Stimulated activated naive CD8-positive, alpha-beta T cell treated with anti-CD3 and anti-CD28 coated beads, Interleukin-15, Interleukin-2, amounts not matched to agents 100 ng/mL and 50 ng/mL, for 24 hours (primary cell): ENCODE results near the gene AGAP1.

Source experiments
- H3K27ac Mint-ChIP-seq: one replicate; pipeline ENCODE4 v1.8.0; 2021; ENCODE audit warnings: mild to moderate bottlenecking, mixed read lengths
- H3K27me3 Mint-ChIP-seq: one replicate; pipeline ENCODE4 v1.8.0; 2021; ENCODE audit warnings: mixed read lengths
- H3K36me3 Mint-ChIP-seq: one replicate; pipeline ENCODE4 v1.8.0; 2021; ENCODE audit warnings: low read depth, mixed read lengths
- H3K4me1 Mint-ChIP-seq: one replicate; pipeline ENCODE4 v1.8.0; 2021; ENCODE audit warnings: low read depth, mixed read lengths
- H3K4me3 Mint-ChIP-seq: one replicate; pipeline ENCODE4 v1.8.0; 2021; ENCODE audit warnings: mild to moderate bottlenecking, mixed read lengths
- H3K9me3 Mint-ChIP-seq: one replicate; pipeline ENCODE4 v1.8.0; 2021; ENCODE audit warnings: mixed read lengths

AGAP1 gene

DNA sequence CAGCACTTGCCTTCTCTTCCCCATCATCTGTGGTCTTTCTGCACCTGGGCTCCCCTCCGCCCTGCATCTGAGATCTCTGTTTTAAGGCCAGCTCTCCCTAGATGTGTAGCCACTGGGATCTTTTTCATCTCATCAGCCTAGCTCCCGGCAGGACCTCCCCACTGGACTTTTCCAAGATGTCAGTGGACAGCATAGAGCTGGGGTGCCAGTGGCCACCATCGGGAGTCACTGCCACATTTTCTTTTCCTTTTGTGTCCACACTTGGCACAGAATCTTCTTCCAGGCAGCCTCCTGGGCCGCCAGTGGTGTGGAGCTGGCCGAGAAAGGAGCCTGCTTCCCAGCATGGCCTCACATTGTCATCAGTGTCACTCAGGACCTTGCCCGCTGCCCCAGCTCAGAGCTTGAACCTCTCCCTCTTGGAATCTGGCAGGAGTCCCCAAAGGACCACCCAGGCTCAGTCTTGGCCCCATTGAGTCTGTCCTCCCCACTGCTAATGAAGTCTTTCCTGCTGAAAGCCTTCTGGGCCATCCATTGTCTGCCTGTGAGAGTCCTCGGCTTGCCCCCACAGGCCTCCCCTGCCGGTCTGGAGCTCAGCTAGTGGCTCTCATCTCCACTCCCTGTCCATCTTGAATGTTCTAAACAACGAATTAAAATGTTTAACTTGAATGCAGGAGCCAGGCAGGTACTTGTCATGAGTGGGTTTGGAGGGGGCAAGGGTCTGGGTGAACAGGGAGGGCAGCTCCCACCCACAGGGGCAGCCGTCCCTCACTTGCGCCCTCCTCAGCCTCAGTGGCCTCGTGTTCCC lies 349.9 kb downstream of the AGAP1 start:
- Mint-ChIP-seq H3K4me1 (no peaks in the 10 kb centered on the region), H3K27me3 (no peaks in the 10 kb centered on the region), H3K36me3 (no peaks in the 10 kb centered on the region), H3K27ac (no peak overlapping the region), H3K4me3 (no peak overlapping the region), H3K9me3 (no peaks in the 10 kb centered on the region)

DNA sequence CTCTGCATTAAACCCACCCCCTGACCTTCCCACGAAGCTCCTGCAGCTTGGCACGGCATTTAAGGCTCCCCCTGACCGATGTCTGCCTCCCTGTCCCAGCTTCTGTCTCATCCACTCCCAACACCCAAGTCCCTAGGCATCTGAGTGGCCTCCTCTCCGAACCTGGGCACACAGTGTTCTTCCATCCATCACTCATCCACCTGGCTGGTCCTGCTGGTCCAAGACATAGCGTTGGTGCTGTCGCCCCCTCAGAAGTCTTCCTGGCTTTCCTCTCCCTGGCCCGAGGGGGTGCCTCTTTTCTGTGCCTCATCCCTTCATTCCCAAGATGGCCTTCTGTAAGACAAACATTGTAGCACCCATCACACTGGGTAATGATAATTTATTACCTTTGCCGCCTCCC lies 350.7 kb downstream of the AGAP1 start:
- Mint-ChIP-seq H3K27me3 (no peaks in the 10 kb centered on the region), H3K9me3 (no peaks in the 10 kb centered on the region), H3K4me3 (no peak overlapping the region), H3K4me1 (no peaks in the 10 kb centered on the region), H3K27ac (no peak overlapping the region), H3K36me3 (no peaks in the 10 kb centered on the region)

DNA sequence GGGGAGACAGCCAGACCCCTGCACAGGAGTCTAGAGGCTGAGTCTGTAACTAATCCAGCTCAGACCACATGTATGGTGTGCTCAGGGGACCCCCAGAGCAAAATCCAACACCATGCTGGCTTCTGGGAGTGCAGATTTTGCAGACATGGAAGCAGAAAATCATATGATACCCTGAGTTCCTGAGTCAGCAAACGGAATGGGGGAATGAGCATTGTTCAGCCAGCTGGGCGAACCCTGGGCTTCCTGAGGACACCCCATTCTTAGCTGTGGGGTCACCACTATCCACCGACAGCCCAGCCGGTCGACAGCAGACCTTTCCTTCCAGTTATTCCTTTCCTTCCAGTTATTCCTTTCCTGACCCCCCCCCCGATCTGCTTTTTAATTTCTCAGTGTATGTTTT lies 351.4 kb downstream of the AGAP1 start:
- H3K4me1 Mint-ChIP-seq = no peaks in the 10 kb centered on the region
- H3K36me3 Mint-ChIP-seq = no peaks in the 10 kb centered on the region
- H3K27me3 Mint-ChIP-seq = no peaks in the 10 kb centered on the region
- H3K4me3 Mint-ChIP-seq = no peak overlapping the region
- no peaks in the 10 kb centered on the region for H3K9me3 Mint-ChIP-seq
- H3K27ac Mint-ChIP-seq = no peak overlapping the region

DNA sequence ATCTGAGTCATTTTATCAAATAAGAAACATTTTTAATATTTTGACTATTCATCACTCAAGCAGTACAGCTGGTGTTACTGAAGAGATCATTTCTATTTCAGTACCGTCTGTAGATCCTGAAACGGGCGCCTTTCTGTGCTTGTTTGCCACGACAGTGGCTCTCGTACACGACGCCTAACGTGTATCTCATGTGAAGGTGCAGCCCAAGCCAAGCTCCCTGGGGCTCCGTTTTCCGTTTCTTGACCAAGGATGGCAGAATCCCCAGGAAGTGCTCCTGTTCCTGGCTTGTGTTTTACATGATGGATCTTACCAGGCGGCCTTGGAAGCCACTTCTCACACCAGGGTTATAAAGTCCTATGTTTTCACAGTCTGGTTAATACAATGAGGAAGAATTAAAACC lies 353.7 kb downstream of the AGAP1 start:
- Mint-ChIP-seq H3K9me3 (no peaks in the 10 kb centered on the region), H3K27ac (no peak overlapping the region), H3K27me3 (no peaks in the 10 kb centered on the region), H3K36me3 (no peaks in the 10 kb centered on the region), H3K4me1 (no peaks in the 10 kb centered on the region), H3K4me3 (no peak overlapping the region)

DNA sequence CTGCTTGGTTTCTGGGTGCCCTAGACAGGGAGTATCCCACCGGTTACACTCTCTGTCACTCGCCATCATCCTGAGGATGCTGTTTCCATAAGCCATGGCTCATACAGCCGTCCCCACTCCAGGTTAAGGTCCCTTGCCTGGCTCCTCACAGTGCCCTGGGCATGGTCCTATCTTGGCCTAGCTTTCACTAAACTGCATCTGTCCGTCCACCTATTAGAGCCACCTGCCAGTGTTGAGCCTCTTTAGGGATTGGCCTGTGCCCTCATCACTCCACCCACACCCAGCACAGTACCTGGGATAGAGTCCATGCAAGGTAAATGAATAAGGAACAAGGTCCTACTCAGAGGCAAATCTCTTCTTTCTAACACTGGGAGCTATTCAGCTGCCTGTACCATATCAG lies 354.2 kb downstream of the AGAP1 start:
- Mint-ChIP-seq H3K27ac (no peak overlapping the region), H3K27me3 (no peaks in the 10 kb centered on the region), H3K36me3 (no peaks in the 10 kb centered on the region), H3K9me3 (no peaks in the 10 kb centered on the region), H3K4me1 (no peaks in the 10 kb centered on the region), H3K4me3 (no peak overlapping the region)

DNA sequence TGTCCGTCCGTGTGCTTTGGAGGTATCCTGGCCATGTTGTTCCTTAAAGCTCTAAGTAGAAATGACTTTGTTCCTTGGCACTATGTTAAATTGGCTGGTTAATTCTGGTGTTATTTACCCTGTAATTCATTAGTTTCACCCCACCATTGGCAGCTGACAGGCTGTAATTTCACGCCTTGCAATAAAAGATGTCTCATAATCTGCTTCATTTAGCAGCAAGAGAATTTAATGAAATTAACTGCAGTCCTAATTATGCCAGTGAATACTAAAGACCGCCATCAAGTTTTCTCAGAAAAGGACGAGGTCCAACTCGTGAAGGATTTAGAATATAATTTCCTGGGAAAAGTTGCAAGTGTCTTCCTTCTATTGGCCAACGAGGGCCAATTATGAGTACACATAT lies 355.1 kb downstream of the AGAP1 start:
- Mint-ChIP-seq H3K4me1 (no peaks in the 10 kb centered on the region), H3K9me3 (no peaks in the 10 kb centered on the region), H3K4me3 (no peak overlapping the region), H3K27ac (no peak overlapping the region), H3K36me3 (no peaks in the 10 kb centered on the region), H3K27me3 (no peaks in the 10 kb centered on the region)

DNA sequence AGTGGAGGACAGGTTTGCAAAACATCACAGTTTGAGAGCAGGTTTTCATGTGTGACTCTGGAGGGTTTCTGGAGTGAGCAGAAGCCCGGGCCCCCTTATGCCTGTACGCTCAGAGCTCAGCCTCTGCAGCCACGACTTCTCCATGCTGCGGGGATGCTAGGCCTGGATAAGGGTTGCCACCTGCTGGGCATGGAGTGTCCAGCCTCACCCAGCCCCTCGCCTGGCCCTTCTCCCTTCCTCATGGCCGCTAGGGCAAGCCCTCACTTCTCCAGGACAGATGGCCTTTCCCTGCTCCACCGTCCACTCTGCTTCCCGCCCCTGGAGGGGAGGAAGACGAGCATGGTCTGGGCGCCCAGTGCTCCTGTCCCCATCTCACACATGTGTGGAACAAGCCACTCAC lies 355.6 kb downstream of the AGAP1 start:
- Mint-ChIP-seq H3K4me1 (no peaks in the 10 kb centered on the region), H3K36me3 (no peaks in the 10 kb centered on the region)

DNA sequence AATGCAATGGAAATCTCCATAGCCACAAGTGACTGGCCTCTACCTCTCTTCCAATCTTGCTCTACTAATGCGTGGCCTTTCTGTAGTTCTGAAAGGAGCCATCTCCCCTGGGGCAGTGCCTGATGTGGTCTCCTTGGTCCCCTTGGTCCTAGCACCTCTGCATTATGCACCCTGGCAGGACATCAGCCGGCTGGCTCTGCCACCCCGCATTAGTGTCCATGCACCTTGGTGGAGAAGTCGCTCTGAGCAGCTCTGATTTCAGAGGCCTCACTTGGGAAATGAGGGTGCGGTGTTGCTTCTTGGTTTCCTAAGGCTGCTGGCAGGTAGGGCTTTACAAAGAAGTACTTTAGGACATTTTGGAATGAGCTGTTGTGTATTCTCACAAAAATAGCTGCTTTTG lies 356.4 kb downstream of the AGAP1 start:
- H3K27me3 Mint-ChIP-seq = no peaks in the 10 kb centered on the region
- H3K9me3 Mint-ChIP-seq = no peaks in the 10 kb centered on the region
- no peak overlapping the region for H3K27ac Mint-ChIP-seq
- no peaks in the 10 kb centered on the region for H3K4me1 Mint-ChIP-seq
- no peak overlapping the region for H3K4me3 Mint-ChIP-seq
- no peaks in the 10 kb centered on the region for H3K36me3 Mint-ChIP-seq

More for the DNA sequence above, 355.6 kb downstream of the AGAP1 start:
- no peaks in the 10 kb centered on the region for H3K27me3 Mint-ChIP-seq
- H3K4me3 Mint-ChIP-seq = no peak overlapping the region
- no peak overlapping the region for H3K27ac Mint-ChIP-seq
- no peaks in the 10 kb centered on the region for H3K9me3 Mint-ChIP-seq

DNA sequence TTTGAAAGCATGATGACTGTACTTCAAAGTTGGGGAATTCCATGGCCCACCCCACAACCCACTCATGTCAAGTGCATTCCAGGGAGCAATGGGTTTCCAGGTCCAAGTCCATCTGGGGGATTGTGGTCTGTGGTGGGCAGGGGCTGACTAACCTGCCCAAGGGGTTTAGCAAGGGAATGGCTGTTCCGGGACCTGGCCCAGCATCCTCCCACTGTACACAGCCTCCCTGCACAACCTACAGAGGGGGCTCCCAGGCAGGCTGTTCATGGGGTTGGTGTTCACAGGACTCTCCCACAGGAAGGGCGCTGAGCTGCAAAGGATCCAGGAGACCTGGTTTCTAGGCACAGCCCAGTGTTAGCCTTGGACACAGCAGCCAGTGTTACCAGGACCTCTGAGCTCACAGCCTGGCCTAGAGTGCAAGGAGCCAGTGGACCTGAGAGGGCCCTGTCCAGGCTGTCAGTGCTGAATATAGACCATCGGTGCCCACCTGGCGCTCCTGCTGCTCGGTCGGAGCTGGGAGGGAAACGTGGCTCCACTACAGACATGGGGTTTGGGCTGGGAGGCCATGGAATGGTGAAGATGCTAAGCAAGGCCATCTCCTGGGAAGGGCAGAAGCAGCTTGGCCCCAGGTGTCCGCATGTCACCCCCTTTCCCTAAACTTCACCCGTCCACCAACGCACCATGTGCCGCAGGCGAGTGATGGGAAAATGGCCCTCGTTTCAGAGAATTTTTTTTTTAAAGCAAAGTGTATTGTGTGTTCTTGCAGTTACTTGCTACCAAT lies 357.1 kb downstream of the AGAP1 start:
- Mint-ChIP-seq H3K27me3 (no peaks in the 10 kb centered on the region), H3K4me3 (no peak overlapping the region), H3K27ac (no peak overlapping the region), H3K9me3 (no peaks in the 10 kb centered on the region), H3K4me1 (no peaks in the 10 kb centered on the region), H3K36me3 (no peaks in the 10 kb centered on the region)

DNA sequence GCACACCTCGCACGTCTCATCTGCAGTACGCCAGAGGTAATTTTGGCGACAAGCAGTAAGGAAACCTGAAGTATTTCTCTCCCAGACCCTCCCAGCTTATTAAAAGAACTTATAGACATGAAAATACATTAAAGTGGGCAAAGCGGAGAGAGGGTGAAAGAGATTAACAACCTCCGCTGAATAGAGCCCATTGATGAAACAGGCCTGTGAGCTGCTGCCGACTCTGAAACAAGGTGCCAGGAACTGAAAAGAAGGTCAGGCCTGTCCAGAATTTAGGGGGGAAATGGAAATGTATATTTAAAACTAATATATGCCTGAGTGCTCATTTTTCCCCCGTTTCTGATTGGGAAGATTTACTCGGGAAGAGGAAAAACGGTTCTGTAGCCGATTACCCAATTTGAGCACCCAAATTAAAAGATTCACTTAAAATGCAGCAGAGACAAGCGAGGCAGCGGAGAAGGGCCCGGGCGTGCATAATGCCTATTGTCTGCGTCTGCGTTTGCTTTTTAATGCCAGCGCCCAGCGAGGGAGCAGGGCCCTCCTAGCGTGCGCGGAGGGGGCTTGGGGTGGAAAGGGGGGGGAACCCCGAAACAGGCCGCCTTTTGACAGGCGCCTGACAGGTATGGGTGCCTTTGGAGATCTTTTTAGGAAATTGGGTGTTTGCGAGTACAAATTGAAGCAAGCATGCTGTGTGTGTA lies 358.1 kb downstream of the AGAP1 start:
- no peak overlapping the region for H3K27ac Mint-ChIP-seq
- H3K27me3 Mint-ChIP-seq = no peaks in the 10 kb centered on the region
- no peaks in the 10 kb centered on the region for H3K36me3 Mint-ChIP-seq
- no peaks in the 10 kb centered on the region for H3K4me1 Mint-ChIP-seq
- no peaks in the 10 kb centered on the region for H3K9me3 Mint-ChIP-seq
- H3K4me3 Mint-ChIP-seq = no peak overlapping the region

DNA sequence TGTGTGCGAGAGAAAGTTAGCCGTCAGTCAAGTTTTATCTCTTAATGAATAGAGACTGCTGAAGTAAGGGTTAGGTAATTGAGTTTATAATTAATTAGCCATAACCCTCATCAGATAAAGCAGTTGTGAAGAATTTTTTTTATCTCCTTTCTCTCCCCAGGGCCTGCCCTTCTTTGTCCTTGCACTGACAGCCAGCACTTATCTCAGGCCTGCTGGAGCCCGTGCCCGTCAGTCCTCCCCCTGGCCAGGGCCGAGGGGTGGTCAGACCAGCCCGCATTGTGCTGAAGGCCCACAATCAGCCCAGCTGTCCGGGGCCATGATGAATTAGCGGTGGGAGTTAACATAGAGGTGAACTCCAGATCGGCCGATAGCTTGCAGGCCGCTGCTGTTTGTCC lies 358.7 kb downstream of the AGAP1 start:
- Mint-ChIP-seq H3K27me3 (no peaks in the 10 kb centered on the region), H3K4me1 (no peaks in the 10 kb centered on the region), H3K4me3 (no peak overlapping the region), H3K27ac (no peak overlapping the region), H3K36me3 (no peaks in the 10 kb centered on the region), H3K9me3 (no peaks in the 10 kb centered on the region)

DNA sequence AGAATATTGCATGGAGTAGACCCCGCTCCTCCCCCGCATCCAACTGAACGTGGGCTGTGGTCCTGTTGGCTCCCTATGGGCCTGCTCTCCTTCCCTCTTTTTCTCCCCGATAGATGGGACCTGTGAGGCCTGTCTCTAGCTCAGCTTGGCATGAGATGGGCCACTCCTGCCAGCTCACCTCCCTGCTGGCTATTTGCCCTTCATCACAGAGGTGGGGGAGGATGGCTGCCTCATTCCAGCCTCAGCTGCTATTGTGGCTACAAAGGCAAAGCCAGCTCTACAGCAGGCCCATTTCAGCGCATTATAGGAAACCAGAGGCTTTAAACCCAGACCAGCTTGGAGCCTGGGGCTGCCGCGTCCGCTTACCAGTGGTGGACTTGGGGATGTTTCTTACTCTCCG lies 360.4 kb downstream of the AGAP1 start:
- Mint-ChIP-seq H3K27me3 (no peaks in the 10 kb centered on the region), H3K9me3 (no peaks in the 10 kb centered on the region), H3K27ac (no peak overlapping the region)

DNA sequence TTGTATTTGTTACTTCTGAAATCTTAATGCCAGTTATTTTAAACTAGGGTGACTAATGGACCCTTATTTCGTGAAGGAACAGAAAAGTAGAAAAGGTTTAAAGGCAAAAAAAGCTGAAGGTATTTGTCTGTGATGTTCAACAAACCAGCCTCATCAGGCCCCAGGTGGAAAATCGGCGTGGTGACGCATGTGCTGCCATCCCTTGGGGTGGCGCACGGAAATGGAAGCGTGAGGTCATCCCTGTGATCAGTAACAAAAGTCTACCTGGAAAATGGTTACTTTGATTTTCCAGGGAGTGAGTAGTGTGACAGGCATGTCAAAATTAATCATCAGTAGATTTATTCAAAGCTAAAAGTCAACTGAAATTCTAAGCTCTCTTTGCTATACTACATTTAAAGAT lies 361.2 kb downstream of the AGAP1 start:
- Mint-ChIP-seq H3K27me3 (peaks cover 3% of the 10 kb centered on the region), H3K27ac (no peak overlapping the region), H3K4me3 (no peak overlapping the region), H3K9me3 (no peaks in the 10 kb centered on the region), H3K4me1 (no peaks in the 10 kb centered on the region), H3K36me3 (no peaks in the 10 kb centered on the region)

More for the DNA sequence above, 360.4 kb downstream of the AGAP1 start:
- Mint-ChIP-seq H3K4me1 (no peaks in the 10 kb centered on the region), H3K36me3 (no peaks in the 10 kb centered on the region), H3K4me3 (no peak overlapping the region)

DNA sequence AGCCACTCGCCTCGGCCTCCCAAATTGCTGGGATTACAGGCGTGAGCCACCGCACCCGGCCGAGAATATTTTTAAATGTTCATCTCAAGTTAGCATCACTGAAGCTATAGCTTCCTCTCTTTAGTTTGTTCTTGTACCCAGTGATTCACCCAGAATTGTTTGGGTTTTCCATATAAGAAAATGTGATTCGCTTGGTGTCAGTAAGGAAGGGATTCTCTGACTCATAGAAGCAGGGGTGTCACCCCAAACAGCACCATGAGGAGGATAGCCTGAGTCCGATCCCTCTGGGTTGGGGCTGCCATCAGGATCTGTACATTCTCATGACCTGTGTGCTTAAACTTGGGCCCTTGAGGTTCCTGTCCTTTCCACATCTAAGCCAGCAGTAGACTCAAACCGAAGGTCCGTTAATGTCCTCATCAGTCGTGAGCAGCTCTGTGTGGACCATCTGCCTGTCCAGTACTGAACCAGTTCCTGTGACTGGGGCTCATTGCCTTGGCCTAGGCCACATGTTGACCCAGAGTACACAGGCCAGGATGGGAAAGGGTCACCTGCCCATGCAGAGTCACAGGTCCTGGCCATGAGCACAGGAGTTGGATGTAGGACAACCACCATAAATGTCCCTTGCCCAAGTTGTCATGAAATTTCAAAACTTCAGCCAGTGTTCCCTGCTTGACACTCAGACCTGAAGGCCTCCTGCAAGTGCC lies 362.5 kb downstream of the AGAP1 start:
- H3K4me3 Mint-ChIP-seq = no peak overlapping the region
- H3K36me3 Mint-ChIP-seq = no peaks in the 10 kb centered on the region
- H3K27me3 Mint-ChIP-seq = peaks cover 12% of the 10 kb centered on the region
- no peaks in the 10 kb centered on the region for H3K4me1 Mint-ChIP-seq
- H3K9me3 Mint-ChIP-seq = no peaks in the 10 kb centered on the region
- H3K27ac Mint-ChIP-seq = no peak overlapping the region

DNA sequence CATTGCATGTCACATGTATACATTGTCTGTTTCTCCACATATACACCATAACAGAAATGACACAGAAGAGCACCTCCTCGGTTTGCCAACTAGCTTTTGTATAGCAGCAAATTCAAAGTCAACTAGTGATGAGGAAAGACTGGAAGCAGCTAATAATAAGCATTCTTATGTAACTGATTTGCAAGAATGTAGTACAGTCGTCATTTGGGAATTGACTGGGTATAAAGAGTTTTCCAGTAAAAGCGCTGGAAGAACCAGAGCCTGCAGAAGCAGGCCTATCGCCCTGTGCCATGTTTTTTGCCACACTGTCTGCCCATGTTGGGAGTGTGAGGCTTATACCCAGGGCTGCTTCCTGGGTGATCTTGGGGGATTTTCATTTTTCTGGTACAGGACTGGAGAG lies 363.8 kb downstream of the AGAP1 start:
- peaks cover 12% of the 10 kb centered on the region for H3K27me3 Mint-ChIP-seq
- no peaks in the 10 kb centered on the region for H3K9me3 Mint-ChIP-seq
- H3K4me1 Mint-ChIP-seq = no peaks in the 10 kb centered on the region
- no peak overlapping the region for H3K4me3 Mint-ChIP-seq
- H3K27ac Mint-ChIP-seq = no peak overlapping the region
- H3K36me3 Mint-ChIP-seq = no peaks in the 10 kb centered on the region
